Type B pancreatic cell (in vitro differentiated cells): ENCODE measurements around the gene DTHD1. TPM values are rescaled to one million over a fixed set of nuclear protein-coding genes. Genes with fewer than 3 reads are reported as not detected.

ENCODE experiments used
- DNase-seq: peaks from one replicate; pipeline ENCODE4 v3.0.0; 2021; ENCODE audit warnings: mixed read lengths; ENCODE audit not compliant: unreplicated experiment; ENCODE audit errors: extremely low spot score
- H3K27ac Mint-ChIP-seq: 2 replicates; pipeline ENCODE4 v1.8.0; 2021; ENCODE audit warnings: mild to moderate bottlenecking, mixed read lengths
- H3K27me3 Mint-ChIP-seq: 2 replicates; pipeline ENCODE4 v1.8.0; 2021; ENCODE audit warnings: mixed read lengths
- H3K36me3 Mint-ChIP-seq: 2 replicates; pipeline ENCODE4 v1.8.0; 2021; ENCODE audit warnings: mixed read lengths
- H3K4me1 Mint-ChIP-seq: one replicate; pipeline ENCODE4 v1.8.0; 2021; ENCODE audit warnings: mixed read lengths; ENCODE audit not compliant: unreplicated experiment
- H3K4me3 Mint-ChIP-seq: 2 replicates; pipeline ENCODE4 v1.8.0; 2021; ENCODE audit warnings: mild to moderate bottlenecking, mixed read lengths
- H3K9me3 Mint-ChIP-seq: 2 replicates; pipeline ENCODE4 v1.8.0; 2021; ENCODE audit warnings: mixed read lengths
- total RNA-seq: library from RNA; stranded (reverse); gene quantifications from 2 replicates; pipeline ENCODE4 v1.2.1, GENCODE V29; 2021; ENCODE audit warnings: low replicate concordance
- TF ChIP-seq, protein P1 (sequence below): fragments of 200-600 bp; sonication (generic); conservative IDR thresholded peaks from 2 replicates; pipeline ENCODE4 v1.5.0; 2021; ENCODE audit warnings: antibody characterized with exemption, mild to moderate bottlenecking

DTHD1 gene
- total RNA-seq, 1 donor from 2014 or later = 0.14 TPM

DNA sequence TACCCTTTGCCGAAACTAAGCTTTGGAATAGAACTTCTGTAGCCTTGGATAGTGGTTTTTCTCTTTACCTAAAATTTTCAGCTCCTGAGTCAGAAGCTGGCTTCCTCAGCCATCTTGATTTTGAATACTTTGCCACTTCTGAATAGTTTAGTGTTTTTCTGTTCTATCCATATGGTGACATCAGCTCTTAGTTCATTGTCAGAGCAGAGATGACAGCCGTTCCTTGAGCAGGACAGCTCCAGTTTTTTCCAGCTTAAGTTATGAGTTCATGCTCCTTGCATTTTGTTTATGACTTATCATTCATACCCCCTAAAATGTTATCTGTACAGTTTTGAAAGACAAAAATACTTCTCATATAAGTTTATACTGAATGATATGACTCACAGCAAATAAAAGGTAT is 47.8 kb downstream of the DTHD1 start:
- H3K4me3 Mint-ChIP-seq = no peak overlapping the region
- no peaks in the 10 kb centered on the region for H3K9me3 Mint-ChIP-seq

DNA sequence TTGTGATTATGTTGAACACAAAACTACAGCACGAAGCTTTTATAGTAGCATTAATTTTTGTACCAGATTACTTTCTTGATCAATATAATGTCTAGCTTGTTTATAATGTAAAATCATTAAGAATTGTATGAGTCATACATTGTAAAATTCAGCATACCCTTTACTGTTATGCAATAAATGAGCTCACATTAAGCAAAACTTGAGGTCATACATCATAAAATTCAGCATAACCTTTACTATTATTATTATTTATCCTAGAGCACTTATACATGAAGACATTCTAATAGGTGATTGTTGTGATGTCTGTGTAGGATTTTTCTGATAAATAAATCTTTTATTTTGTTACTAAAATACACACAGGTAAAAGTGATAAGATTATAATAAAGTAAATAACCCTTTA is 49.4 kb downstream of the DTHD1 start:
- no peaks in the 10 kb centered on the region for H3K27me3 Mint-ChIP-seq
- no peaks in the 10 kb centered on the region for H3K4me1 Mint-ChIP-seq
- no peak overlapping the region for H3K4me3 Mint-ChIP-seq
- H3K36me3 Mint-ChIP-seq = no peaks in the 10 kb centered on the region
- no peak for DNase-seq
- TF ChIP-seq, protein P1, sequence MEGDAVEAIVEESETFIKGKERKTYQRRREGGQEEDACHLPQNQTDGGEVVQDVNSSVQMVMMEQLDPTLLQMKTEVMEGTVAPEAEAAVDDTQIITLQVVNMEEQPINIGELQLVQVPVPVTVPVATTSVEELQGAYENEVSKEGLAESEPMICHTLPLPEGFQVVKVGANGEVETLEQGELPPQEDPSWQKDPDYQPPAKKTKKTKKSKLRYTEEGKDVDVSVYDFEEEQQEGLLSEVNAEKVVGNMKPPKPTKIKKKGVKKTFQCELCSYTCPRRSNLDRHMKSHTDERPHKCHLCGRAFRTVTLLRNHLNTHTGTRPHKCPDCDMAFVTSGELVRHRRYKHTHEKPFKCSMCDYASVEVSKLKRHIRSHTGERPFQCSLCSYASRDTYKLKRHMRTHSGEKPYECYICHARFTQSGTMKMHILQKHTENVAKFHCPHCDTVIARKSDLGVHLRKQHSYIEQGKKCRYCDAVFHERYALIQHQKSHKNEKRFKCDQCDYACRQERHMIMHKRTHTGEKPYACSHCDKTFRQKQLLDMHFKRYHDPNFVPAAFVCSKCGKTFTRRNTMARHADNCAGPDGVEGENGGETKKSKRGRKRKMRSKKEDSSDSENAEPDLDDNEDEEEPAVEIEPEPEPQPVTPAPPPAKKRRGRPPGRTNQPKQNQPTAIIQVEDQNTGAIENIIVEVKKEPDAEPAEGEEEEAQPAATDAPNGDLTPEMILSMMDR = no peak
- H3K27ac Mint-ChIP-seq = no peak overlapping the region
- no peaks in the 10 kb centered on the region for H3K9me3 Mint-ChIP-seq

More for the DNA sequence above, 47.8 kb downstream of the DTHD1 start:
- Mint-ChIP-seq H3K4me1 (no peaks in the 10 kb centered on the region), H3K27ac (no peak overlapping the region), H3K27me3 (no peaks in the 10 kb centered on the region), H3K36me3 (no peaks in the 10 kb centered on the region)
- TF ChIP-seq, protein P1 = no peak
- no peak for DNase-seq

DNA sequence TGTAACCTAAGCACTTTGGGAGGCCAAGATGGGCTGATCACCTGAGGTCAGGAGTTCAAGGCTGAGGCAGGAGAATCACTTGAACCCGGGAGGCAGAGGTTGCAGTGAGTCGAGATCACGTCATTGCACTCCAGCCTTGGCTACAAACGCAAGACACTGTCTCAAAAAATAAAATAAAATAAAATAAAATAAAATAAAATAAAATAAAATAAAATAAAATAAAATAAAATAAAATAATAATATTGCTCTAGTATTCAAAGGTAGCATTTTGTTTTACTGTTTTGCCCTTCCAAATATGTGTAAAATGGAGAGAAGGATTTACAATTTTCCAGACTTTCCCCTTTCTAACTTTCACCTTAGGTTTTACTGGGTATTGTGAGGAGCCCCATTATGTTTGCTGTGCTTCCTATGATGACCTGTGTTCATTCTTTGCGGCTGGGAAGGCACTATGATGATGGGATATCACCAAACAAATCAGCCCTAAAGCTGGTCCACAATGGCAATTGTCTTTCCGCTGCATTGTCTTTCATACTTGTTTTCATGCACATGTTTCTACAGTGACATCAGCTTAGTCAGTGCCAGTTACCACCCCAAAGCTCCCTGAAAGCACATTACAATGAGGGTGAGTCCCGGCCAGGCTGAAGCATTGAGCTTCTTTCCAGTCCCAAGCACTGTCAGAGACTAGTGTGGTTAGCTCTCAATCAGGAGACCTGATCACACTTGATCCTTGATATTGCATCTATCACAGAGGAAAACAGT is 50.8 kb downstream of the DTHD1 start:
- Mint-ChIP-seq H3K27ac (no peak overlapping the region), H3K4me1 (no peaks in the 10 kb centered on the region)
- DNase-seq = no peak

DNA sequence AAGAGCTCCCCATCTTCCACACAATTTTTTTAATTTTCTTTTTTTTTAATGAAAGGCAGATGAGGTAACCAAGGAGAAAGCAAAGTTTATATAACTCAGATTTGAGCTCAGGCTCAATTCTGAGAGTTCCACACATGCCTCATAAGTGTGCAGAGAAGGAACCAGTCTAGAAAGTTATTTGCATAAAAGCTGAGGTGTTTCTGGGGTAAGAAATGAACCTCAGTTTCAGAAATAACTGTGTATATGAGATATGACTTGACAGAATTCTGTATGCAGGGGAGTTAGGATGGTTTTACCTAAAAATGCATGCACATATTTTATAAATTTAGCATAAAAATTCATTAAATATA is 51.3 kb downstream of the DTHD1 start:
- H3K27ac Mint-ChIP-seq = no peak overlapping the region
- no peaks in the 10 kb centered on the region for H3K36me3 Mint-ChIP-seq
- no peak for DNase-seq
- no peaks in the 10 kb centered on the region for H3K4me1 Mint-ChIP-seq
- H3K9me3 Mint-ChIP-seq = no peaks in the 10 kb centered on the region
- no peak overlapping the region for H3K4me3 Mint-ChIP-seq
- TF ChIP-seq, protein P1 = no peak
- H3K27me3 Mint-ChIP-seq = no peaks in the 10 kb centered on the region

More for the DNA sequence above, 50.8 kb downstream of the DTHD1 start:
- Mint-ChIP-seq H3K9me3 (no peaks in the 10 kb centered on the region), H3K27me3 (no peaks in the 10 kb centered on the region), H3K4me3 (no peak overlapping the region), H3K36me3 (no peaks in the 10 kb centered on the region)
- TF ChIP-seq, protein P1 = no peak

DNA sequence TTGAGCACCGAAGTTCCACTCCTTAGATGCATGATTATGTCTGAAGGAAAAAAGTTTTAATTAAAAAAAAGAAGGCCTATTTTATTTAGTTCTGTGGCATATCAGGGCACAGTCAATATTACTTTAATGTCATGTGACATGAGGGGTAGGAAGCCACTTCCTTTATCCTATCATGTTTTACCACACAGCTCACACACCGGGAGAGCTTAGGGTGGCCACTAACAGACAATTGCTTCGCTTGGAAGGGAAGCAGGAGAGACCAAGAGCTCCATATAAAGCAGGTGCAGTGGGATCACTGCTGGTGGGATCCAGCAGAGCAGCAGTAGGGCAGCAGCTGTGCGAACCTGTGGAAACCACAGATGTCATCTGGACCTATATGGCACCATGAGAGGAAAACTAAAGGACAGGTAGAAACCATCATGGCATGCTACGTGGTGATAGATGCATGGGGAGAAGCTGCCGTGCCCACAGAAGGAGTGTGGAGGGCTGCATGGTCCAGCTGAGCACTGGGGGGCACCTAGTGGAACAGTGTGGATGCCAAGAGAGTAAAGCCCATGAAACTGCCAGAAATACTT is 52.0 kb downstream of the DTHD1 start:
- no peaks in the 10 kb centered on the region for H3K36me3 Mint-ChIP-seq
- no peaks in the 10 kb centered on the region for H3K27me3 Mint-ChIP-seq
- H3K9me3 Mint-ChIP-seq = no peaks in the 10 kb centered on the region
- H3K4me3 Mint-ChIP-seq = no peak overlapping the region
- TF ChIP-seq, protein P1 = no peak
- H3K4me1 Mint-ChIP-seq = no peaks in the 10 kb centered on the region
- no peak for DNase-seq
- no peak overlapping the region for H3K27ac Mint-ChIP-seq
